Nephron (organoid): ENCODE data around the gene SRSF1.
"Not testable (repeated sequence)": the region's sequence is repeated elsewhere in the genome, so short reads cannot be mapped to it uniquely, and the experiment has no call there.

Experiments used
- H3K27ac Mint-ChIP-seq, 3 experiments: 2 replicates each; pipeline ENCODE4 v1.8.0; 2020; ENCODE audit warnings: mixed read lengths in 3 of 3, mild to moderate bottlenecking in 2 of 3, moderate library complexity in 1 of 3
- H3K27me3 Mint-ChIP-seq: 2 replicates; pipeline ENCODE4 v1.8.0; 2021; ENCODE audit warnings: low read depth, mild to moderate bottlenecking, moderate library complexity, mixed read lengths
- H3K36me3 Mint-ChIP-seq: 2 replicates; pipeline ENCODE4 v1.8.0; 2020; ENCODE audit warnings: low read depth, mixed read lengths
- H3K4me1 Mint-ChIP-seq: 2 replicates; pipeline ENCODE4 v1.8.0; 2020; ENCODE audit warnings: mixed read lengths
- H3K4me3 Mint-ChIP-seq, 3 experiments: 2 replicates each; pipeline ENCODE4 v1.8.0; 2020; ENCODE audit warnings: mild to moderate bottlenecking in 3 of 3, mixed read lengths in 3 of 3, moderate library complexity in 2 of 3
- H3K9me3 Mint-ChIP-seq: 2 replicates; pipeline ENCODE4 v1.8.0; 2020; ENCODE audit warnings: mixed read lengths
- CTCF ChIP-seq, 3 experiments: fragments of 200-600 bp; sonication (generic); IDR thresholded peaks; one replicate each; pipeline ENCODE4 v1.5.0; 2021; ENCODE audit warnings: antibody characterized with exemption in 3 of 3; ENCODE audit not compliant: unreplicated experiment in 3 of 3

The SRSF1 gene

GRCh38 chr17:57979076-57979475 lies 28.0 kb downstream of the SRSF1 start:
- no peak for TF ChIP-seq CTCF (IDR thresholded peaks at IDR 0.05; ENCODE audit: unreplicated experiment in 3 of 3)
- no peak overlapping the region for H3K4me3 Mint-ChIP-seq
- H3K36me3 Mint-ChIP-seq, result peaks cover 73% of the 10 kb centered on the region
- H3K27ac Mint-ChIP-seq, result no peak overlapping the region
- H3K9me3 Mint-ChIP-seq, result no peaks in the 10 kb centered on the region
- H3K4me1 Mint-ChIP-seq, result peaks cover 40% of the 10 kb centered on the region
- H3K27me3 Mint-ChIP-seq, result no peaks in the 10 kb centered on the region

GRCh38 chr17:57976594-57976993 lies 30.5 kb downstream of the SRSF1 start:
- peaks cover 15% of the 10 kb centered on the region for H3K4me1 Mint-ChIP-seq
- no peaks in the 10 kb centered on the region for H3K27me3 Mint-ChIP-seq
- no peak overlapping the region for H3K27ac Mint-ChIP-seq
- peaks cover 72% of the 10 kb centered on the region for H3K36me3 Mint-ChIP-seq
- H3K4me3 Mint-ChIP-seq, result no peak overlapping the region
- no peak for TF ChIP-seq CTCF (IDR thresholded peaks at IDR 0.05; ENCODE audit: unreplicated experiment in 3 of 3)
- no peaks in the 10 kb centered on the region for H3K9me3 Mint-ChIP-seq

GRCh38 chr17:57975044-57975443 lies 32.0 kb downstream of the SRSF1 start:
- H3K4me1 Mint-ChIP-seq, result no peaks in the 10 kb centered on the region
- no peaks in the 10 kb centered on the region for H3K27me3 Mint-ChIP-seq
- no peak overlapping the region for H3K4me3 Mint-ChIP-seq
- H3K9me3 Mint-ChIP-seq, result no peaks in the 10 kb centered on the region
- peak overlapping the region in 1 of 3 experiments; percentile 54 for H3K27ac Mint-ChIP-seq
- TF ChIP-seq CTCF (IDR thresholded peaks at IDR 0.05; ENCODE audit: unreplicated experiment in 3 of 3), result no peak
- peaks cover 62% of the 10 kb centered on the region for H3K36me3 Mint-ChIP-seq

GRCh38 chr17:57974053-57974824 lies 32.8 kb downstream of the SRSF1 start:
- H3K4me1 Mint-ChIP-seq, H3K27me3 Mint-ChIP-seq, H3K9me3 Mint-ChIP-seq, H3K4me3 Mint-ChIP-seq: not testable (repeated sequence)
- H3K36me3 Mint-ChIP-seq, result peaks cover 57% of the 10 kb centered on the region
- H3K27ac Mint-ChIP-seq, result peak overlapping the region in 1 of 3 experiments; percentile 17

GRCh38 chr17:57972151-57972550 lies 34.9 kb downstream of the SRSF1 start:
- Mint-ChIP-seq H3K9me3 (no peaks in the 10 kb centered on the region), H3K27ac (no peak overlapping the region), H3K36me3 (peaks cover 42% of the 10 kb centered on the region), H3K4me3 (no peak overlapping the region), H3K4me1 (no peaks in the 10 kb centered on the region), H3K27me3 (peaks cover 3% of the 10 kb centered on the region)
- no peak for TF ChIP-seq CTCF (IDR thresholded peaks at IDR 0.05; ENCODE audit: unreplicated experiment in 3 of 3)

GRCh38 chr17:57971572-57971971 lies 35.5 kb downstream of the SRSF1 start:
- Mint-ChIP-seq H3K27me3 (peaks cover 3% of the 10 kb centered on the region), H3K9me3 (no peaks in the 10 kb centered on the region), H3K36me3 (peaks cover 36% of the 10 kb centered on the region), H3K4me1 (no peaks in the 10 kb centered on the region), H3K4me3 (no peak overlapping the region), H3K27ac (peak overlapping the region in 1 of 3 experiments; percentile 24)
- no peak for TF ChIP-seq CTCF (IDR thresholded peaks at IDR 0.05; ENCODE audit: unreplicated experiment in 3 of 3)
